KOPT-K1 (cell line): ENCODE measurements around the gene DLL1.
"Not testable (repeated sequence)": the region's sequence is repeated elsewhere in the genome, so short reads cannot be mapped to it uniquely, and the experiment has no call there.

Experiments
- H3K27ac ChIP-seq: fragments of 200-600 bp; sonication (generic); 2 replicates; pipeline ENCODE4 v1.5.1; 2016; ENCODE audit warnings: antibody characterized with exemption, mild to moderate bottlenecking, low read depth, low read length; ENCODE audit not compliant: poor library complexity, severe bottlenecking
- H3K36me3 ChIP-seq: fragments of 200-600 bp; sonication (generic); 2 replicates; pipeline ENCODE4 v1.5.1; 2017; ENCODE audit warnings: antibody characterized with exemption, mild to moderate bottlenecking, low read length, moderate library complexity; ENCODE audit not compliant: insufficient read depth
- H3K9me3 ChIP-seq: fragments of 200-600 bp; sonication (generic); 2 replicates; pipeline ENCODE4 v1.5.1; 2017; ENCODE audit warnings: antibody characterized with exemption, low read length, mild to moderate bottlenecking; ENCODE audit not compliant: insufficient read depth, poor library complexity, severe bottlenecking

DLL1 gene

GRCh38 chr6:170290296-170291128, at the start of gene DLL1:
Gene DLL1 (minus strand): TSS chr6:170291078. CDS start chr6:170290139, 939 bp downstream.
- Histone ChIP-seq H3K36me3 (no peaks in the 10 kb centered on the region), H3K27ac (no peak within 1 kb of the TSS), H3K9me3 (no peaks in the 10 kb centered on the region)

- not testable (repeated sequence) for H3K9me3 ChIP-seq, H3K27ac ChIP-seq
- H3K36me3 ChIP-seq = peaks cover 51% of the 10 kb centered on the region
These were observed 44.3 kb upstream of the DLL1 start for GRCh38 chr6:170335199-170335598.

GRCh38 chr6:170329321-170329720, 38.4 kb upstream of the DLL1 start:
- Histone ChIP-seq H3K36me3 (peaks cover 90% of the 10 kb centered on the region), H3K27ac (no peak overlapping the region), H3K9me3 (no peaks in the 10 kb centered on the region)

- peaks cover 69% of the 10 kb centered on the region for H3K36me3 ChIP-seq
These were observed 26.8 kb upstream of the DLL1 start for GRCh38 chr6:170317718-170318117.

GRCh38 chr6:170317076-170317475, 26.2 kb upstream of the DLL1 start:
- Histone ChIP-seq H3K36me3 (peaks cover 62% of the 10 kb centered on the region), H3K27ac (no peak overlapping the region), H3K9me3 (no peaks in the 10 kb centered on the region)

More at GRCh38 chr6:170317718-170318117, 26.8 kb upstream of the DLL1 start:
- H3K9me3 ChIP-seq = no peaks in the 10 kb centered on the region
- H3K27ac ChIP-seq = no peak overlapping the region

- no peaks in the 10 kb centered on the region for H3K9me3 ChIP-seq
- no peak overlapping the region for H3K27ac ChIP-seq
- peaks cover 52% of the 10 kb centered on the region for H3K36me3 ChIP-seq
These were observed 25.2 kb upstream of the DLL1 start for GRCh38 chr6:170316071-170316470.

GRCh38 chr6:170314983-170315382, 24.1 kb upstream of the DLL1 start:
- H3K9me3 ChIP-seq = no peaks in the 10 kb centered on the region
- H3K27ac ChIP-seq = no peak overlapping the region
- peaks cover 41% of the 10 kb centered on the region for H3K36me3 ChIP-seq

- peaks cover 30% of the 10 kb centered on the region for H3K36me3 ChIP-seq
- H3K27ac ChIP-seq = no peak overlapping the region
- H3K9me3 ChIP-seq = no peaks in the 10 kb centered on the region
These were observed 22.9 kb upstream of the DLL1 start for GRCh38 chr6:170313716-170314295.

GRCh38 chr6:170312876-170313275, 22.0 kb upstream of the DLL1 start:
- Histone ChIP-seq H3K27ac (no peak overlapping the region), H3K9me3 (no peaks in the 10 kb centered on the region), H3K36me3 (peaks cover 29% of the 10 kb centered on the region)

GRCh38 chr6:170311696-170312095, 20.8 kb upstream of the DLL1 start:
- Histone ChIP-seq H3K27ac (no peak overlapping the region), H3K9me3 (no peaks in the 10 kb centered on the region), H3K36me3 (peaks cover 20% of the 10 kb centered on the region)

- Histone ChIP-seq H3K27ac (no peak overlapping the region), H3K9me3 (no peaks in the 10 kb centered on the region), H3K36me3 (peaks cover 9% of the 10 kb centered on the region)
These were observed 17.9 kb upstream of the DLL1 start for GRCh38 chr6:170308761-170309160.

GRCh38 chr6:170307080-170307545, 16.2 kb upstream of the DLL1 start:
- peaks cover 9% of the 10 kb centered on the region for H3K36me3 ChIP-seq
- peak overlapping the region; percentile 86 for H3K27ac ChIP-seq

GRCh38 chr6:170306324-170307079, 15.6 kb upstream of the DLL1 start, which contains the start of gene FAM120B:
Gene FAM120B (plus strand): TSS chr6:170306758. CDS start chr6:170317391, 10,633 bp downstream.
- Histone ChIP-seq H3K36me3 (peaks cover 9% of the 10 kb centered on the region), H3K9me3 (peaks cover 5% of the 10 kb centered on the region), H3K27ac (peak within 1 kb of the TSS; percentile 86)

More at GRCh38 chr6:170307080-170307545, 16.2 kb upstream of the DLL1 start:
- H3K9me3 ChIP-seq = no peaks in the 10 kb centered on the region

GRCh38 chr6:170305805-170306323, 15.0 kb upstream of the DLL1 start:
- Histone ChIP-seq H3K36me3 (peaks cover 9% of the 10 kb centered on the region), H3K27ac (peak overlapping the region; percentile 86), H3K9me3 (peaks cover 11% of the 10 kb centered on the region)

- Histone ChIP-seq H3K36me3 (no peaks in the 10 kb centered on the region), H3K27ac (no peak overlapping the region), H3K9me3 (peaks cover 24% of the 10 kb centered on the region)
These were observed 10.3 kb upstream of the DLL1 start for GRCh38 chr6:170301184-170301583.
